HG03097 (cell line): ENCODE data around the gene OR2Z1.

Experiments
- ATAC-seq: cut with Tn5 transposase; IDR thresholded peaks from one replicate; pipeline ENCODE4 v1.9.1; 2021; ENCODE audit not compliant: unreplicated experiment, low FRiP score

OR2Z1 gene, protein sequence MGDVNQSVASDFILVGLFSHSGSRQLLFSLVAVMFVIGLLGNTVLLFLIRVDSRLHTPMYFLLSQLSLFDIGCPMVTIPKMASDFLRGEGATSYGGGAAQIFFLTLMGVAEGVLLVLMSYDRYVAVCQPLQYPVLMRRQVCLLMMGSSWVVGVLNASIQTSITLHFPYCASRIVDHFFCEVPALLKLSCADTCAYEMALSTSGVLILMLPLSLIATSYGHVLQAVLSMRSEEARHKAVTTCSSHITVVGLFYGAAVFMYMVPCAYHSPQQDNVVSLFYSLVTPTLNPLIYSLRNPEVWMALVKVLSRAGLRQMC

DNA sequence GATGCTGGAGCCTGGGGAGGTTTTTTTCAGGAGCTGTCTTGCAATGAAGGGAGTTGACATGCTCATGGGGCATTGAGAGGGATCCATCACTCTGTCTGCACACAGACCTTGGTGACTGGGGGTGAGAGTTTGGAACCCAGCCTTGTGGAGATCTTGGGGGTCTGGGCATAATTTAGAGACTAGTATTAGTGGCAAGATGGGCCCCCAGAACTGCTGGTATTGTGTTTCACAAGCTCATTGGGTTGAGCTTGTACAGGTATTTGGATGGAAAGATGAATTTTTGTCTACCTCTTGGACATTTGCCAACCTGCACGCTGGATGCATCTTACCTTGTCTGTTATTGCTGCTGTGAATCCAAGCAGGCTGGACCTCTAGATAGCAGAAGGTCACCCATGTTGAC is at the start of gene OR2Z1:
TSS of gene OR2Z1 (plus strand) at position 301 of the 400 bp plus-strand sequence. CDS start 9,395 bp downstream, outside the sequence.
- no peak for ATAC-seq

DNA sequence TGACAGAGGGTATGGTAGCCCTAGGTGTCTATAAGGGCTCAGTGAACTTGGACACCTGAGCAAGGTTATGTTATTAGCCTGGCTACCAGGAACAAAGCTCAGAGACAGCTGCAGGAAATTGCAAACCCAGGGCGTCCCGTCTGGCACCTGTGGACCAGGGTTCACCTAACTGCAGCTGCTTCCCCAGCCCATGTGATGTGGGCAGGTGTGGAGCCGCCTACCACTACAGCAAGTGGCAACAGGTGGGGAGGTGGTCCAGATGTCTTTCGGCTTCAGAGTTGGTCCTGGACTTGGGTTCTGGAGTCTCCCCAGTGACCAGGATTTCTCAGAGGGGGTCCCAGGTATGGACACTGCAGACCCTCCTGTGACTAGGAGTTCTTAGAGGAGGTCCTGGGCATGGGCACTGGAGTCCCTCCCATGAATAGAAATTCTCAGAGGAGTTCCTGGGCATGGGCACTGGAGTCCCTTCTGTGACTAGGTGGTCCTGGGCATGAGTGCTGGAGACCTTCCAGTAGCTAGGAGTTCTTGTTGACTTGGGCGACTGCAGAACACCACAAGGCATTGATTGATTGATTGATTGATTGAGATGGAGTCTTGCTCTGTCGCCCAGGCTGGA is 48.0 kb upstream of the OR2Z1 start:
- ATAC-seq, result no peak

- no peak for ATAC-seq
Measured at GRCh38 chr19:8675066-8675465, 46.4 kb upstream of the OR2Z1 start.

GRCh38 chr19:8678244-8678807 is 43.1 kb upstream of the OR2Z1 start:
- ATAC-seq, result no peak

DNA sequence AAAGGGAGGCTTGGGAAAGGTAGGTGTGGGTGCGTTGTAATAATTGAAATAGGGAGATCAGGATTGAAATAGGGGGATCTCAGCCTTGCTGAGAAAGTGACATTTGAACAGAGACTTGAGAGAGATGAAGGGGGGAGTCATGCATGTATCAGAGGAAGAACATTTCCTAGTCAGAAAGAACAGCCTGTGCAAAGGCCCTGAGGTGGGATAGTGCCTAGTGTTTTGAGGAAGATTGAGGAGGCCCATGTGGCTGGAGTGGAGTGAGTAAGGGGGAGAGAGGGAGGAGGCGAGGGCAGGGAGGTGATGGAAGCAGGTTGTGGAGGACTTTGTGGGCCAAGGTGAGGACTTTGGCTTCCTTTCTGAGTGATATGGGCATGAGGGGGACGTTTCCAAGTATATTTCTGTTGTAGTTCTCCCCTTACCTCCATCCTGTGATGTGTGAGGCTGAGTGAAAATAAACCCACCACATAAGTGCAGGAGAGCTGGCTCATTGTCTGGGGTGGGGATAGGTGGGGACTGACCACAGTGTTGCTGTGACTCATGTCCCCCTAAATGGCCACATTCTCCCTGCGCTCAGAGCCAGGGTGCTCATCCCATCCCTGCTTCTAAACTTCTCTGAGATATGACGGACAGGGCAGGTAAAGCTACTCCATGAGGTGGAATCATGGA is 40.6 kb upstream of the OR2Z1 start:
- ATAC-seq, result no peak

DNA sequence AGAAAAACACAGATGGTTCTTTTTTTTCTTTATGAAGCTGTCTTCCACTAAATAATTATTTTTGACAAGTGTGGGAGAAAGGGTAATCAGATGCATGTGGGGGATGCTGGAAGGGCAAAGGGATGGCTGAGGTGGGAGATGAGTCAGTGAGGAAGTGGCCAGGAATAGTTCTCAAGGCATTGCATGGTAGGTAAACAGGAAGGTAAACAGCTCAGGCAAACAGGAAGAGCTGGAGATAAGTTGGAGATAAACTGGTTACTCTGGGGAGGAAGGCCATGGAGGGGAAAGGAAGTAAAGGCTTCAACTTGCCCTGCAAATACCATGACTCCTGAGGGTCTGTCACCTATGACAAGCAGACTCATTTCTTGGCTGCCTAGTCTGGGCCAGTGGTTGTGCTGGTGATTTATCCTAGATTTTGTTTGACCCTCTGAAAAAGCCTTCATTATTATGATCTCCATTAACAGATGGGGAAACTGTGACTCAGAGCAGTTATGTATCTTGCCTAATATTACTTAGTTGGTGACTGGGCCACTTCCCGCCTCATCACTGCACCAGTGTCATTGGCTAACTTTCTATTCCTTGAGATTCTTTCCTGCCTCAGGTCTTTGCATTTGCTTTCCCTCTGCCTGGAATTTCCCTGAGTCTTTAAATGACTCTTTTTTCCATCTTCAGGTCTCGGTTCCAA is 39.9 kb upstream of the OR2Z1 start:
- no peak for ATAC-seq

DNA sequence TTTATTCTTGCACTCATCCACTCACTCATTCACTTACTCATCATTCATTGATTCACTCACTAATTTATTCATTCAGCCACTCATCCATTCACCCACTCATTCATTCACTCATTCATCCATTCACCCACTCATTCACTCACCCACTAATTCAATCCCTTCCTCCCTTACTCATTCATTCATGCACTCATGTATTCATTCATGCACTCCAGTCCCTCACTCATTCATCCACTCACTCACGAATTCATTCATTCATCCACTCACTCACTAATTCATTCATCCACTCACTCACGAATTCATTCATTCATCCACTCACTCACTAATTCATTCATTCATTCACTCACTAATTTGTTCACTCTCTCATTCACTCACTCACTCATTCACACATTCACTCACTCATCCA is 39.0 kb upstream of the OR2Z1 start:
- no peak for ATAC-seq

DNA sequence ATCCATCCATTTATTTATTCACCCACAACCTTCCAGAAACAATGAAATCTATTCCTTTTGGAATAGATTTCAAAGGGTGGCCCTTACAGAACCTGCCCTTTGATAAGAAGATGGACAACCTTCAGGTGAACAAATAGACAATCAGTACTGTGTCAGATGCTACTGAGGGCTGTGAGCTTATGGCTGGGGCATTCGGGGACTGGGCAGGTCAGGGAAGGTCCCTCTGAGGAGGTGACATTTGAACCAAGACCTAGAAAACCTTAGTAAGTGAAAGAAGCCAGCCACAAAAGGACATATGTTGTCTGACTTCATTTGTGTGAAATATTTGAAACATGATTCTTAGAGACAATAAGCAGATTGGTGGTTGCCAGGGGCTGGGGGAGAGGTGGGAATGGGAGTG is 38.5 kb upstream of the OR2Z1 start:
- ATAC-seq, result no peak

DNA sequence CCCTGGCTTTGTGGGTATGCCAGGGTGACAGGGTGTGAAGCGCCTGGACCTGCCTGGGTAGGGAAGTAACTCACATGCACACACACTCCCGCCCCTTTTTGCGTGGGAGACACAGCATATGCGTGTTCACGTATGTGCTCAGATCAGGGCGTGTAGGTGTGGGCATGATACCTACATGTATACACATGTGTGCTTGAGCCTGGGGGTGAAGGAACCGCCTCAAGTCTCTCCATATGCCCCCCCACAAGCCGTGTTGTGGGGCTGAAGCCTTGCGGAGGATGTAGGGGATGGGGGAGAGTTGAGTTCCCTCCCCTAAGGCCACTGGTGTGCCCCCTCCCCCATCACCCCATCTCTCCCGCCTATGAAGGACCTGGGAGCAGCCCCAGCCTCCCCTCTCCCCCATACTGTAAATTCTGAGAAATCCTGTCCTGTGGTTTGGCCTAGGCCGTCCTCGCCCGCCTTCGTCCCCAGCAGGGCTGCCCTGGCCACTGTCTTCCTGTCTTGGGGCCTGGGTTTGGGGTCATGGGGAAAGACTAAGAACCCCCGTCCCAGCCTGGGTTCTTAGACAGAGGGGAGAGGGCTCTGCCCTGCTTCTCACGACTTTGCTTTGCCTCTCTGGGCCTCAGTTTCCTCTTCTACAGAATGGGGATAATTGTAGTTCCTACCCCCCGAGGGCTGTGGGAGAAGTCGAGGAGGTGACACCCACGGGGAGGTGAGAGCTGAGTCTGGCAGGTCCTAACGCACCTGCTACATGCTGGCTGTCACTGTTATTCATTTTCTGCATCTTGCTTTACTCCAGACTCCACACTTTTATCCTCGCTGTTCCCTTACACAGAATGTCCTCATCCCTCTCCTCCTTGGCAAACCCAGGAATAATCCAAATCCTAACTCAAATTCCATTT is 37.2 kb upstream of the OR2Z1 start:
- ATAC-seq, result no peak

DNA sequence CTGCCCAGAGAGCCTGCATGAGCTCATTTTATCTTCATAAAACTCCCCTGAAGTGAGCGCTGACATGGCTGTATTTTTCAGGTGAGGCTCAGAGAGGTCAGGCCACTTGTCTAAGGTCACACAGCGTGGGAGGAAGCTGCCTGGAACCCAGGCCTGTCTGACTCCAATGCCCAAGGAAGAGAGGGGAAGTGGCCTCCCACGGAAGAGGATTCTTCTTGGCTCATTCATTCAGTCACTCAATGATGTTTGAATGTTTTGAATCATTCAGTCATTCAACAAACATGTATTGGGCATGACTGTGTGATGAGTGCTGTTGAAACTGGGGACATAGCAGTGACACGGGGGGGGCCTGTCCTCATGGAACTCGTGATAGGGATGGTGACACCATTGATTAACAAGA is 34.9 kb upstream of the OR2Z1 start:
- no peak for ATAC-seq

DNA sequence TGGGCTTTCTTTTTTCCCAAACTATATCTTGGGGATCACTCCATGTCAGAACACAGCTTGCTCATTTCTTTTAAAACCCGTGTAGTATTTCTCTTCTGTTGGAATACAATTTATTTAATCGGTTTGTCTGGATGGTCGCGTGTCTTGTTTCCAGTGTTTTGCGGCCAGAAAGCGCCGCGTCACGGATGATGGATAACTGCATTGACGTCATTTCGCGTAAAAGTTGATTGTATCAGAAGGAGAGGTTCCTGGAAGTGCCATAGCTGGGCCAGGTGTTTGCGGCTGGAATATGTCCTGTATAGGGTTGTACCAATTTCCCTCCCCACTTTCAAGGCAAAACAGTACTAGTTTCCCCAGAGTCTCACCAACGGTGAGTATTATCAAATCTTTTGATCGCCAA is 32.5 kb upstream of the OR2Z1 start:
- ATAC-seq, result no peak

DNA sequence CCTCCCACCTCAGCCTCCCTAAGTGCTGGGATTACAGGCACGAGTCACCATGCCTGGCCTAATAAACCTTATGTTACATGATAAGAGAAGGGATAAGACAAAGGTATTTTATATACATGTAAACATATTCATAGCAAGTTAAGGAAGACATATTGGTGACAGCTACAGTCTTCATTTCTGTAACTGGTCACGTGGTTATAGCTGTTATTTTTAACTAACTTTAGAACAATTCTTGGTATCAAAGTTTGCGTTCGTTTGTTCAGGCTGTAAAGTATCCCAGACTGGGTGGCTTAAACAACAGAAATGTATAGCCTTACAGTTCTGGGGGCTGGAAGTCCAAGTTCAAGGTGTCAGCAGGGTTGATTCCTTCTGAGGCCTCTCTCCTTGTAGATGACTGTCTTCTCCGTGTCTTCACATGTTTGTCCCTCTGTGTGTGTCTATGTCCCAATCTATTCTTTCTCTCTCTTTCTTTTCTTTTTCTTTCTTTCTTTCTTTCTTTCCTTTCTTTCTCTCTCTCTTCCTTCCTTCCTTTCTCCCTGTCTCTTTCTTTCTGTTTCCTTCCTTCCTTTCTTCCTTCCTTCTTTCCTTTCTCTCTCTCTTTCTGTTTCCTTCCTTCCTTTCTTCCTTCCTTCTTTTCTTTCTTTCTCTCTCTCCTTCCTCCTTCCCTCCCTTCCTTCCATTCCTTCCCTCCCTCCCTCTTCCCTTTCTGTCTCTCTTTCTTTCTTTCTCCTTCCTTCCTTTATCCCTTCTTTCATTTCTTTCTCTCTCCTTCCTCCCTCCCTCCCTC is 30.5 kb upstream of the OR2Z1 start:
- no peak for ATAC-seq

- no peak for ATAC-seq
Measured at GRCh38 chr19:8695501-8695900, 25.9 kb upstream of the OR2Z1 start.

- no peak for ATAC-seq
Measured at GRCh38 chr19:8695911-8696310, 25.5 kb upstream of the OR2Z1 start.

DNA sequence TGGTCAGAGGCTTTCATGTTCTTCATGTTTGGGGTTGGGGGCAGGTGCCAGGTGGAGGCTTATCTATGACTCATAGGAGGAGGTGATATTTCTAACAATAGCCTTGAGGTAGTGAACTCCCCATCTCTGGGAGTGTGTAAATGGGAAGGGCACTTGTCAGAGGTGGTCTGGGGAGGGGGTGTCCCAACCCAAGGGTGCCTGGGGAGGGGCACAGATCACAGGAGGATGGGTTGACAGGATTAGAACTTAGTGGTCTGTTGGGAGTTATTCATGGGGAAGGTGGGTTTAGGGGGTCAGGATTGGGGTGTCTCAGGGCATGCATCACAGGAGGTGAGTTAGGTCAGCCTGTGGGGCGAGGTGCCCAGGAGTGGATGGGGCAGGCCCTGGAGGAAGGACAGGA is 24.4 kb upstream of the OR2Z1 start:
- no peak for ATAC-seq

DNA sequence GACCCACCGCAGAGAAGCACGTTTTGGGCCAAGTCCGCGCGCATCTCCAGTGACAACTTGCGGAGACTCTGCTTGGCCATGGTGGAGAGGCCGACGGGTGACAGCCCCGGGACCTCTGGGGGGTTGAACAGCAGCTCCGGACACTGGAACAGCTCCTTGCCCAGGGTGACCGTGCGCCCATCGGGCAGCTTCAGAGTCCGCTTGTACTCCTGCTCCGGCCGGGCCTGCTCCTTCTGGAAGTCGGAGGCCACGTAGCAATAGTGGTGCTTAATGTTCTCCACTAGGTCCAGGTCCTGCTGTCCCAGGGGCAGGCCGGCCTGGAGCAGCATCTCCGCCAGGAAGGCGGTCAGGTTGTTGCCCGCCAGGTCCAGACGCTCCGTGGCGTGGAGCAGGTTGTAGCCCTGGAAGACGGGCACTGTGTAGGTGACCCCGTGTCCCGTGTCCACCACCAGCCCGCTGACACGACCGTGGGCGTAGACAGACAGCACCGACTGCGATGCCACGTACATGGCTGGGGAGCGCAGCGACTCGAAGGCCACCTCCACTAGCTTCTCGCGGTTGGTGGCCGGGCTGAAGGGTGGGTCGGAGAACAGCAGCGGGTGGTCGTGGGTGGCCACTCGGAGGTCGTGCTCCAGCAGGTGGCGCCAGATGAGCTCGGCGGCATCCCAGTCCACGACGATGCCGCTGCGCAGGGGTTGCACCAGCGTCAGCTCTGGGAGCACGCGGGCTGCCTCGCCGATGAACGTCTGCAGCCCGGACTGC is 23.6 kb upstream of the OR2Z1 start:
- no peak for ATAC-seq

GRCh38 chr19:8698433-8699063 is 22.9 kb upstream of the OR2Z1 start, which contains the start of gene ACTL9:
Gene ACTL9 (minus strand): TSS chr19:8698795. CDS start chr19:8698701, 94 bp downstream.
- ATAC-seq, result no peak

DNA sequence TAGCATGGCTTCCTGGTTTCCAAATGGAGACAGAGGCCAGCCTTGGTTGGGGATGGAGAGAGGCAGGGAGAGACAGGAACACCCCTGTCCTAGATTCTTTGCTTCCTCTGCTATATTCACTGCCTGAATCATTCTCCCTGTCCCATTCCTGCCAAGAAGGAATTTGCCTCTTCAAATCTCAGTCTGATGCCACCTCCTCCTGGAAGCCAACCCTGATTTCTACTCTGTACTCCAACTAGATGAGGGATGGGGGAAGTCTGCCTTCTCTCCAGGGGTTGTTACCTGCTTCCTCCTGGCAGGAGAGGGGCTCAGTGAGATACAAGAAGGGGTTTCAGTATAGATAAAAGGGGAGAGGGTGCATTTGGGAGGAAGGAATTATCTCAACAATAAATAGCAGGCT is 21.5 kb upstream of the OR2Z1 start:
- no peak for ATAC-seq
